OCI-LY3 (cell line): ENCODE measurements around the gene LYRM1.

Experiments used
- H2AFZ ChIP-seq: fragments of 200-600, 300-600 bp; shearing (Covaris generic); 2 replicates; pipeline ENCODE4 v1.6.0; 2014; ENCODE audit warnings: antibody characterized with exemption, low read depth, low read length
- H3K27ac ChIP-seq: fragments of 200-600, 300-600 bp; sonication (generic); 2 replicates; pipeline ENCODE4 v1.5.1; 2014; ENCODE audit warnings: mild to moderate bottlenecking, low read length, moderate library complexity, mixed read lengths
- H3K27me3 ChIP-seq: fragments of 200-600, 300-600 bp; sonication (generic); 2 replicates; pipeline ENCODE4 v1.6.1; 2014; ENCODE audit warnings: low read depth, low read length, mixed read lengths
- H3K36me3 ChIP-seq: fragments of 200-600, 300-600 bp; sonication (generic); replicated peaks from 2 replicates; pipeline ENCODE3; 2014; ENCODE audit warnings: low read depth, low read length, mixed read lengths
- H3K4me1 ChIP-seq: fragments of 300-600, 200-600 bp; sonication (generic); 2 replicates; pipeline ENCODE4 v1.6.1; 2014; ENCODE audit warnings: low read length, mixed read lengths
- H3K4me2 ChIP-seq: fragments of 200-600, 300-600 bp; sonication (generic); 2 replicates; pipeline ENCODE4 v1.6.1; 2014; ENCODE audit warnings: low read length, mixed read lengths
- H3K4me3 ChIP-seq: fragments of 300-600, 200-600 bp; sonication (generic); 2 replicates; pipeline ENCODE4 v1.5.1; 2014; ENCODE audit warnings: antibody characterized with exemption, mild to moderate bottlenecking, low read length, moderate library complexity
- H3K79me2 ChIP-seq: fragments of 300-600, 200-600 bp; shearing (Covaris generic); 2 replicates; pipeline ENCODE4 v1.6.1; 2014; ENCODE audit warnings: mild to moderate bottlenecking, low read length, mixed read lengths
- H3K9ac ChIP-seq: fragments of 300-600, 200-600 bp; shearing (Covaris generic); 2 replicates; pipeline ENCODE4 v1.6.0; 2014; ENCODE audit warnings: mild to moderate bottlenecking, low read length, moderate library complexity
- H3K9me3 ChIP-seq: fragments of 200-600, 300-600 bp; shearing (Covaris generic); 2 replicates; pipeline ENCODE4 v1.6.1; 2014; ENCODE audit warnings: low read length, mixed read lengths; ENCODE audit not compliant: insufficient read depth
- H4K20me1 ChIP-seq: fragments of 200-600, 300-600 bp; sonication (generic); 2 replicates; pipeline ENCODE4 v1.6.1; 2016; ENCODE audit warnings: low read length, mixed read lengths; ENCODE audit not compliant: insufficient read depth
- EZH2phosphoT487 ChIP-seq: fragments of 200-600 bp; shearing (Covaris generic); IDR thresholded peaks from 2 replicates; pipeline ENCODE4 v1.6.1; 2018; ENCODE audit warnings: antibody characterized with exemption, mixed run types, low read depth
- TF ChIP-seq, protein P1 (sequence below): fragments of 200-600, 300-600 bp; sonication (generic); IDR thresholded peaks from 2 replicates; pipeline ENCODE4 v1.5.1; 2014; ENCODE audit warnings: antibody characterized with exemption, low read length, low read depth

The LYRM1 gene

GRCh38 chr16:20916942-20917341, 16.4 kb downstream of the LYRM1 start:
- H3K27me3 ChIP-seq, result no peaks in the 10 kb centered on the region
- no peaks in the 10 kb centered on the region for H3K9me3 ChIP-seq
- H3K9ac ChIP-seq, result no peak overlapping the region
- TF ChIP-seq, protein P1, sequence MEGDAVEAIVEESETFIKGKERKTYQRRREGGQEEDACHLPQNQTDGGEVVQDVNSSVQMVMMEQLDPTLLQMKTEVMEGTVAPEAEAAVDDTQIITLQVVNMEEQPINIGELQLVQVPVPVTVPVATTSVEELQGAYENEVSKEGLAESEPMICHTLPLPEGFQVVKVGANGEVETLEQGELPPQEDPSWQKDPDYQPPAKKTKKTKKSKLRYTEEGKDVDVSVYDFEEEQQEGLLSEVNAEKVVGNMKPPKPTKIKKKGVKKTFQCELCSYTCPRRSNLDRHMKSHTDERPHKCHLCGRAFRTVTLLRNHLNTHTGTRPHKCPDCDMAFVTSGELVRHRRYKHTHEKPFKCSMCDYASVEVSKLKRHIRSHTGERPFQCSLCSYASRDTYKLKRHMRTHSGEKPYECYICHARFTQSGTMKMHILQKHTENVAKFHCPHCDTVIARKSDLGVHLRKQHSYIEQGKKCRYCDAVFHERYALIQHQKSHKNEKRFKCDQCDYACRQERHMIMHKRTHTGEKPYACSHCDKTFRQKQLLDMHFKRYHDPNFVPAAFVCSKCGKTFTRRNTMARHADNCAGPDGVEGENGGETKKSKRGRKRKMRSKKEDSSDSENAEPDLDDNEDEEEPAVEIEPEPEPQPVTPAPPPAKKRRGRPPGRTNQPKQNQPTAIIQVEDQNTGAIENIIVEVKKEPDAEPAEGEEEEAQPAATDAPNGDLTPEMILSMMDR, result no peak
- TF ChIP-seq EZH2phosphoT487, result no peak
- no peak overlapping the region for H3K4me3 ChIP-seq
- H3K4me1 ChIP-seq, result no peaks in the 10 kb centered on the region
- no peaks in the 10 kb centered on the region for H3K36me3 ChIP-seq
- H3K4me2 ChIP-seq, result no peak overlapping the region
- H3K27ac ChIP-seq, result no peak overlapping the region
- no peak overlapping the region for H2AFZ ChIP-seq
- H3K79me2 ChIP-seq, result no peaks in the 10 kb centered on the region
- 0 out of 2 replicates have a peak, but pooled peaks cover 3% of the 10 kb centered on the region for H4K20me1 ChIP-seq

GRCh38 chr16:20918486-20919239, 18.1 kb downstream of the LYRM1 start:
- Histone ChIP-seq H3K79me2 (no peaks in the 10 kb centered on the region), H3K4me2 (no peak overlapping the region), H3K4me3 (no peak overlapping the region), H4K20me1 (0 out of 2 replicates have a peak, but pooled peaks cover 3% of the 10 kb centered on the region), H2AFZ (no peak overlapping the region), H3K4me1 (no peaks in the 10 kb centered on the region), H3K9ac (no peak overlapping the region), H3K9me3 (no peaks in the 10 kb centered on the region), H3K36me3 (no peaks in the 10 kb centered on the region), H3K27ac (no peak overlapping the region), H3K27me3 (no peaks in the 10 kb centered on the region)
- TF ChIP-seq EZH2phosphoT487, result no peak
- TF ChIP-seq, protein P1, result no peak

GRCh38 chr16:20920091-20920490, 19.5 kb downstream of the LYRM1 start:
- TF ChIP-seq, protein P1, result no peak
- TF ChIP-seq EZH2phosphoT487, result no peak
- no peaks in the 10 kb centered on the region for H4K20me1 ChIP-seq
- no peak overlapping the region for H3K9ac ChIP-seq
- no peak overlapping the region for H3K4me3 ChIP-seq
- H3K9me3 ChIP-seq, result no peaks in the 10 kb centered on the region
- H3K36me3 ChIP-seq, result peaks cover 2% of the 10 kb centered on the region
- H3K4me2 ChIP-seq, result no peak overlapping the region
- no peak overlapping the region for H3K27ac ChIP-seq
- H3K4me1 ChIP-seq, result no peaks in the 10 kb centered on the region
- no peaks in the 10 kb centered on the region for H3K79me2 ChIP-seq
- H2AFZ ChIP-seq, result no peak overlapping the region
- H3K27me3 ChIP-seq, result no peaks in the 10 kb centered on the region

DNA sequence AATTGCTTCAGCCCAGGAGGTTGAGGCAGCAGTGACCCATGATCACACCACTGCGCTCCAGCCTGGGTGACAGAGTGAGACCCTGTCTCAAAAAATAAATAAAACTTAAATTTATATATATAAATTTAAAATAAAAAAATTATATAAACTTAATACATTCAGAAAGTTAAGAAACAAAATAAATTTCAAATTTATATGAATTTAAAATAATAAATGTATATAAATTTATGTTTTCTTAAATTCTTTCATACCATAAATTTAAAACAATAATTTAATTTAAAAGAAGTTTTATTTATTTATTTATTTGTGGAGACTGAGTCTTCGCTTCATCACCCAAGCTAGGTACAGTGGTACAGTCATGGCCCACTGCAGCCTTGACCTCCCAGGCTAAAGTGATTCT, 20.2 kb downstream of the LYRM1 start:
- TF ChIP-seq, protein P1, result no peak
- no peak for TF ChIP-seq EZH2phosphoT487
- Histone ChIP-seq H3K36me3 (peaks cover 2% of the 10 kb centered on the region), H3K4me3 (no peak overlapping the region), H3K27me3 (no peaks in the 10 kb centered on the region), H3K4me1 (no peaks in the 10 kb centered on the region), H3K9ac (no peak overlapping the region), H2AFZ (no peak overlapping the region), H3K9me3 (no peaks in the 10 kb centered on the region), H3K79me2 (no peaks in the 10 kb centered on the region), H3K27ac (no peak overlapping the region), H4K20me1 (no peaks in the 10 kb centered on the region), H3K4me2 (no peak overlapping the region)
